Measurements from ENCODE around the gene COL28A1.
A peak's percentile ranks its signal among the peaks of the same experiment; 100 is the strongest.

Gene COL28A1

GRCh38 chr7:7344583-7344982 is 191.1 kb downstream of the COL28A1 start:
- peak overlapping the region; percentile 19 for H2AFZ ChIP-seq
- no peak overlapping the region for H3K27ac ChIP-seq
- no peaks in the 10 kb centered on the region for H3K9me3 ChIP-seq (ENCODE audit: control insufficient read depth, low read length)
- no peaks in the 10 kb centered on the region for H3K27me3 ChIP-seq (ENCODE audit: control insufficient read depth, insufficient read depth, low read length)
- H3K79me2 ChIP-seq = peaks cover 3% of the 10 kb centered on the region
- H3K4me2 ChIP-seq (ENCODE audit: low read length) = no peak overlapping the region
- TF ChIP-seq CTCF (IDR thresholded peaks at IDR 0.05) = no peak
- H3K4me3 ChIP-seq (ENCODE audit: low read depth, low read length) = no peak overlapping the region
- no peak overlapping the region for H3K9ac ChIP-seq
- H3K36me3 ChIP-seq (ENCODE audit: control insufficient read depth, insufficient read depth, low read length) = no peaks in the 10 kb centered on the region
- H3K4me1 ChIP-seq = peaks cover 16% of the 10 kb centered on the region

- Histone ChIP-seq H3K4me3 (ENCODE audit: low read depth, low read length) (no peak overlapping the region), H3K36me3 (ENCODE audit: control insufficient read depth, insufficient read depth, low read length) (no peaks in the 10 kb centered on the region), H3K9me3 (ENCODE audit: control insufficient read depth, low read length) (no peaks in the 10 kb centered on the region), H3K4me1 (peaks cover 39% of the 10 kb centered on the region), H3K4me2 (ENCODE audit: low read length) (no peak overlapping the region), H3K9ac (no peak overlapping the region), H3K79me2 (peaks cover 11% of the 10 kb centered on the region), H3K27me3 (ENCODE audit: control insufficient read depth, insufficient read depth, low read length) (no peaks in the 10 kb centered on the region), H3K27ac (no peak overlapping the region), H2AFZ (no peak overlapping the region)
- TF ChIP-seq CTCF (IDR thresholded peaks at IDR 0.05) = no peak
Measured at GRCh38 chr7:7335909-7336308, 199.8 kb downstream of the COL28A1 start.

- Histone ChIP-seq H3K27me3 (ENCODE audit: control insufficient read depth, insufficient read depth, low read length) (no peaks in the 10 kb centered on the region), H3K4me3 (ENCODE audit: low read depth, low read length) (no peak overlapping the region), H3K36me3 (ENCODE audit: control insufficient read depth, insufficient read depth, low read length) (no peaks in the 10 kb centered on the region), H3K9ac (no peak overlapping the region), H3K4me2 (ENCODE audit: low read length) (no peak overlapping the region), H3K79me2 (peaks cover 11% of the 10 kb centered on the region), H3K4me1 (peaks cover 44% of the 10 kb centered on the region), H2AFZ (no peak overlapping the region), H3K9me3 (ENCODE audit: control insufficient read depth, low read length) (no peaks in the 10 kb centered on the region), H3K27ac (no peak overlapping the region)
- no peak for TF ChIP-seq CTCF (IDR thresholded peaks at IDR 0.05)
Measured at GRCh38 chr7:7335215-7335614, 200.5 kb downstream of the COL28A1 start.

GRCh38 chr7:7333610-7334009 is 202.1 kb downstream of the COL28A1 start:
- Histone ChIP-seq H3K4me3 (ENCODE audit: low read depth, low read length) (no peak overlapping the region), H3K9me3 (ENCODE audit: control insufficient read depth, low read length) (no peaks in the 10 kb centered on the region), H3K79me2 (peaks cover 8% of the 10 kb centered on the region), H3K27ac (no peak overlapping the region), H3K9ac (no peak overlapping the region), H2AFZ (no peak overlapping the region), H3K4me1 (peaks cover 52% of the 10 kb centered on the region), H3K27me3 (ENCODE audit: control insufficient read depth, insufficient read depth, low read length) (no peaks in the 10 kb centered on the region), H3K36me3 (ENCODE audit: control insufficient read depth, insufficient read depth, low read length) (no peaks in the 10 kb centered on the region), H3K4me2 (ENCODE audit: low read length) (no peak overlapping the region)
- no peak for TF ChIP-seq CTCF (IDR thresholded peaks at IDR 0.05)

GRCh38 chr7:7331523-7331922 is 204.2 kb downstream of the COL28A1 start:
- Histone ChIP-seq H2AFZ (peak overlapping the region; percentile 31), H3K79me2 (peaks cover 8% of the 10 kb centered on the region), H3K9me3 (ENCODE audit: control insufficient read depth, low read length) (no peaks in the 10 kb centered on the region), H3K27ac (peak overlapping the region; percentile 97), H3K4me1 (peaks cover 56% of the 10 kb centered on the region), H3K4me3 (ENCODE audit: low read depth, low read length) (no peak overlapping the region), H3K9ac (no peak overlapping the region), H3K4me2 (ENCODE audit: low read length) (no peak overlapping the region), H3K27me3 (ENCODE audit: control insufficient read depth, insufficient read depth, low read length) (no peaks in the 10 kb centered on the region), H3K36me3 (ENCODE audit: control insufficient read depth, insufficient read depth, low read length) (no peaks in the 10 kb centered on the region)
- no peak for TF ChIP-seq CTCF (IDR thresholded peaks at IDR 0.05)
